Measurements from ENCODE around the gene ROCK2.

Gene ROCK2

DNA sequence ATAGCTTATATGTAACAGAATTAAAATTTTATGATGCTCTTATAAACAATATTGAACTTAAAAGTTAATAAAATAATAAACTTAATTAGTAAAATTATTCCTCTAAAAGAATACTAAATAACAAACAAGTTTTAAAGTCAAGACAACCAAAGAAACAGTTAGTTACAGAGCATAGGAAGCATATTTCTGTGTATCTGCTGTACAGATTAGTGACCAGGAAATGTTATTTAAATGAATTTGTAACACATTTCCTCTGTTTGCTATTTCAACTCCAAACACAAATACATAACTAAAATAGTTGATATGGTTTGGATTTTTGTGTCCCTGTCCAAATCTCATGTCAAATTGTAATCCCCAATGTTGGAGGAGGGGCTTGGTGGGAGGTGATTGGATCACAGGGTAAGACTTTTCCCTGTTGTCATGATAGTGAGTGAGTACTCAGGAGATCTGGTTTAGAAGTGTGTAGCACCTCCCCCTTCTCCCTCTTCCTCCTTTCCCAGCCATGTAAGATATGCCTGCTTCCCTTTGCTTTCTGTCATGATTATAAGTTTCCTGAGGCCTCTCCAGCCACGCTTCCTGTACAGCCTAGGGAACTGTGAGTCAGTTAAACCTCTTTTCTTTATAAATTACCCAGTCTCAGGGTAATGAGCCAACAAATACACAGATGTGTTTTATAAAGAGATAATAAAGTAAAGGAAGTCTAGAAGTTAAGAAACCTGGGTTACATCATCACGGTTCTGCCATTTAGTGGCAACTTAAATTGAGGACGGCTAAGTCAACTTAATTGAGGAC is 51.8 kb downstream of the ROCK2 start:
- no peaks in the 10 kb centered on the region for H3K36me3 Mint-ChIP-seq (ENCODE audit: low read depth)
- no peaks in the 10 kb centered on the region for H3K27me3 Mint-ChIP-seq (ENCODE audit: low read depth)
- peaks cover 9% of the 10 kb centered on the region for H3K4me1 Mint-ChIP-seq (ENCODE audit: low read depth)
- H3K27ac Mint-ChIP-seq = no peak overlapping the region
- H3K9me3 Mint-ChIP-seq = no peaks in the 10 kb centered on the region
- no peak overlapping the region for H3K4me3 Mint-ChIP-seq

DNA sequence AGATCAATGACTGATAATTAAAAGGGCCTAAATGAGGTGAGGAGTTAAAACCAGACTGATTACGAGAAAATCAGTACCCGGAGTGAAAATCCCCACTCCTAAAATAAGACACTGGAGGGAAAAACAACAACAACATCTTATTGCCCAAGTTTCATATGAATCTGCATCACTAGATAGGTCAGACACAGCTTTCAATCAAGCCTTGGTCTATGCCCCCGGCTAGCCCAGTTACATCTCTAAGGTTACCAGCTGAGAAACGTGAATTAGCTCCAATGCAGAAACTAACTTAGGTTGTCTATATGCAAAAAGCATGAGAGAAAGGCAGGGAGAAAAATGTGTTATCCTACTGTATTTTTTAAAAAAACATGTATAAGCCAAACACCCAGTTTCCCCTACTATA is 53.7 kb downstream of the ROCK2 start:
- peaks cover 9% of the 10 kb centered on the region for H3K4me1 Mint-ChIP-seq (ENCODE audit: low read depth)
- peaks cover 3% of the 10 kb centered on the region for H3K36me3 Mint-ChIP-seq (ENCODE audit: low read depth)
- no peak overlapping the region for H3K27ac Mint-ChIP-seq
- H3K9me3 Mint-ChIP-seq = no peaks in the 10 kb centered on the region
- no peak overlapping the region for H3K4me3 Mint-ChIP-seq
- H3K27me3 Mint-ChIP-seq (ENCODE audit: low read depth) = no peaks in the 10 kb centered on the region

DNA sequence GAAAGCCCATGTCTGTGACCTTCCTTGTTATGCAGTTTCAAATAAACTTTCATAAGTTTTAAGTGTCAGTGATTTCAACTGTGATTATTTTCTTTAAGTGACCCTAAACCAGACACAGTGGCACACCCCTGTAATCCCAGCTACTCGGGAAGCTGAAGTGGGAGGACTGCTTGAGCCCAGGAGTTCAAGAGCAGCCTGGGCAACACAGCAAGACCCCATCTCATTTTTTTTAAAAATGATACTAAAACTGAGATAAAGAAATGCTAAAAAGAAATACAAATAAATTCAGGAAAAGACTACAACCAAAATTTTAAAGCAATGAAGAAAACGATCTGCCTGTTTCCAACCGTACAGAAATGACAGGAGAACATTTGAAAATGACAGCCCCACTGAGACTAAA is 54.2 kb downstream of the ROCK2 start:
- H3K4me1 Mint-ChIP-seq (ENCODE audit: low read depth) = peaks cover 9% of the 10 kb centered on the region
- no peaks in the 10 kb centered on the region for H3K27me3 Mint-ChIP-seq (ENCODE audit: low read depth)
- H3K27ac Mint-ChIP-seq = no peak overlapping the region
- no peak overlapping the region for H3K4me3 Mint-ChIP-seq
- H3K36me3 Mint-ChIP-seq (ENCODE audit: low read depth) = peaks cover 8% of the 10 kb centered on the region
- H3K9me3 Mint-ChIP-seq = no peaks in the 10 kb centered on the region

DNA sequence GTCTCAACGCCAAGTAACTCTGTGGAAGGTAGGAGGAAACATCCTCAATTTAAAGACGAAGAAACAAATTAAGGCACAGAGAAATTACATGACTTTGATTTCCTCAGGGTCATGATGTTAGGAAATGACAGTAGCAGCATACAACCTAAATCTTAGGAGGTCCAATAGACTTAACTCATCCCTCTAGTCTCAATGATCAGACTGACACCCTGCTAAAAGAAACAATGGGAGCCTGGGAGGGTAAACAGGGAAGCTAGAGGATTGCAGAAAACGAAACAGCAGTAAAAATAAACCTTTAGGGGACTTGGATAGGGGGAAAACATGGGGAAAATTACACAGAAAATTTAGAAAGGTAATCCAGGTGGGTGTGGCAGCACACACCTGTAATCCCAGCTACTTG is 56.0 kb downstream of the ROCK2 start:
- Mint-ChIP-seq H3K36me3 (ENCODE audit: low read depth) (peaks cover 21% of the 10 kb centered on the region), H3K27ac (no peak overlapping the region), H3K27me3 (ENCODE audit: low read depth) (no peaks in the 10 kb centered on the region), H3K4me3 (no peak overlapping the region), H3K9me3 (peaks cover 8% of the 10 kb centered on the region), H3K4me1 (ENCODE audit: low read depth) (peaks cover 9% of the 10 kb centered on the region)

DNA sequence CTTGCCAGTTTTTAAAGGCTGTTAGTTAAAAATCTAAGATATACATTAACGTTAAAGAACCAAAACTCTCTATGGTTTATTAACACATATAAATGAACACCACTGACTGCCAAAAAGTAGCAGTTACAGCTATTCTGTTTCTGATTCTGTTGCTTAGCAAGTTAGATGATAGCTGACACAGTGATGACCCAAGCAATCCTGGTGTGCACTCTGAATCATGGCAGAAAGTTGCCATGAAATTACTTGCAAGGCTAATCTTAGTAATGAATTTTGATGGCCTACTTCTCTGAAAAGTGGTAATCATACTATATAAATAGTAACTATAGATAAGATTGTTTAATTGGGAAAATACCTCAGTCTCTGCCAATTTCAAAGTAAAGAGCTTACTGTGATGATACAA is 57.7 kb downstream of the ROCK2 start:
- H3K27me3 Mint-ChIP-seq (ENCODE audit: low read depth) = no peaks in the 10 kb centered on the region
- no peak overlapping the region for H3K27ac Mint-ChIP-seq
- peaks cover 8% of the 10 kb centered on the region for H3K9me3 Mint-ChIP-seq
- H3K36me3 Mint-ChIP-seq (ENCODE audit: low read depth) = peaks cover 29% of the 10 kb centered on the region
- H3K4me1 Mint-ChIP-seq (ENCODE audit: low read depth) = peaks cover 5% of the 10 kb centered on the region
- no peak overlapping the region for H3K4me3 Mint-ChIP-seq

DNA sequence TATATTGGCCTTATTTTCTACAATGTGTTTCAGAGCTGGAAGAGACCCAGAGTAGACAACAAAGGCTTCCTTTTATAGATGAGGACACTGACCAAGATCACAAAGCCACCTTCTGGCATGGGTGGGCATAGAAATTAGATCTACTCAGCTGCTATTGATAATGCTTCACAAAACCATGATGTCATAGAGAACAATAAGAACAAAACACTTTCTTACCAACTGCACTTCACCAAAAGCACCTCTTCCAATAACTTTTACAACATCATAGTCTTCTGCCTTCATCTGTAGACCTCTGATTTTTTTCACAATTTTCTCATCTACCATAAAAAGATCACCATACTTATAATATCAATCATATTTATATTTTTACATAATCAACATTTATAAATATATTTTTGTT is 58.1 kb downstream of the ROCK2 start:
- Mint-ChIP-seq H3K4me1 (ENCODE audit: low read depth) (peaks cover 4% of the 10 kb centered on the region), H3K27ac (no peak overlapping the region), H3K4me3 (no peak overlapping the region), H3K36me3 (ENCODE audit: low read depth) (peaks cover 32% of the 10 kb centered on the region), H3K27me3 (ENCODE audit: low read depth) (no peaks in the 10 kb centered on the region), H3K9me3 (peaks cover 8% of the 10 kb centered on the region)

DNA sequence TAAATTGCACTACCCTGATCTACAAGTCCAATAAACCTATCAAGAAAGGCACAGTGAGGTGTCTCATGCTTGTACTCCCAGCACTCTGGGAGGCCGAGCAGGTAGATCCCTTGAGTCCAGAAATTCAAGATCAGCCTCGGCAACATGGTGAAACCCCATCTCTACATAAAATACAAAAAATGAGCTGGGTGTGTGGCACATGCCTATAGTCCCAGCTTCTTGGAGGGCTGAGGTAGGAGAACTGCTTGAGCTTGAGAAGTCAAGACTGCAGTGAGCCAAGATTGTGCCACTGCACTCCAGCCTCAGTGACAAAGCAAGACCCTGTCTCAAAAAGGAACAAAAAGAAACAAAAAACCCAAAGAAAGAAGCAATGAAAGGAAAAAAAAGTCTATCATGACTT is 58.9 kb downstream of the ROCK2 start:
- Mint-ChIP-seq H3K4me1 (ENCODE audit: low read depth) (peaks cover 4% of the 10 kb centered on the region), H3K36me3 (ENCODE audit: low read depth) (peaks cover 32% of the 10 kb centered on the region), H3K27ac (no peak overlapping the region), H3K4me3 (no peak overlapping the region), H3K27me3 (ENCODE audit: low read depth) (no peaks in the 10 kb centered on the region), H3K9me3 (peaks cover 8% of the 10 kb centered on the region)

DNA sequence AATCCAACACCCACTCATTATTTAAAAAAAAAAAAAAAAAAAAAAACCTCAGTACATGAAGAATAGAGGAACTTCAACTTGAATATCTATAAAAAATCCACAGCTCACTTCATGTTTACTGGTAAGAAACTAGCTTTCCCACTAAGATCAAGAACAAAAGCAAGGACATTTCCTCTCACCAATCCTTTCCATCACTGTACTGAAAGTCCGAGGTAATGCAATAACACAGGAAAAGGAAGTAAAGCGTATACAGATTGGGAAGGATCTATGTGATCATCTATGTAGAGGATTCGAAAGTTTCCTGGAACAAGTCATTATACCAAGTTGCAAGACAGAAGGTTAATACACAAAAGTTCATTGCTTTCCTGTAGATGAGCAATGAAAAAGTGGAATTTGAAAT is 63.2 kb downstream of the ROCK2 start:
- Mint-ChIP-seq H3K4me3 (no peak overlapping the region), H3K9me3 (peaks cover 13% of the 10 kb centered on the region), H3K4me1 (ENCODE audit: low read depth) (peaks cover 4% of the 10 kb centered on the region), H3K36me3 (ENCODE audit: low read depth) (peaks cover 42% of the 10 kb centered on the region), H3K27me3 (ENCODE audit: low read depth) (no peaks in the 10 kb centered on the region), H3K27ac (no peak overlapping the region)

DNA sequence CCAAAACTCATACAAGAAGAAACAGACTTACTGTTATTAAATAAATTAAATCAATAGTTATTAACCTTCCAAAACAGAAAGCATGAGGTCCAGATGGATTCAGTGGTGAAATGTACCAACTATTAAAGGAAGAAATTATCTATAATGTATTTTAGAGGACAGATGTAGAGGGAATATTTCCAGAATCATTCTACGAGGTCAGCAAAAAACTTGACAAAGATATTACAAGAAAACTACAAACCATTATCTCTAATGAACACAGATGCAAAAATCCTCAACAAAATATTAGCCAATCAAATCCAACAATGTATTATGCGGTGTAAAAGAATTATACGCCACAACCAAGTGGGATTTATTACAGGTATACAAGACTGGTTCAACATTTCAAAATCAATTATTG is 63.7 kb downstream of the ROCK2 start:
- Mint-ChIP-seq H3K27me3 (ENCODE audit: low read depth) (no peaks in the 10 kb centered on the region), H3K36me3 (ENCODE audit: low read depth) (peaks cover 40% of the 10 kb centered on the region), H3K27ac (no peak overlapping the region), H3K4me1 (ENCODE audit: low read depth) (peaks cover 4% of the 10 kb centered on the region), H3K9me3 (peaks cover 13% of the 10 kb centered on the region), H3K4me3 (no peak overlapping the region)

DNA sequence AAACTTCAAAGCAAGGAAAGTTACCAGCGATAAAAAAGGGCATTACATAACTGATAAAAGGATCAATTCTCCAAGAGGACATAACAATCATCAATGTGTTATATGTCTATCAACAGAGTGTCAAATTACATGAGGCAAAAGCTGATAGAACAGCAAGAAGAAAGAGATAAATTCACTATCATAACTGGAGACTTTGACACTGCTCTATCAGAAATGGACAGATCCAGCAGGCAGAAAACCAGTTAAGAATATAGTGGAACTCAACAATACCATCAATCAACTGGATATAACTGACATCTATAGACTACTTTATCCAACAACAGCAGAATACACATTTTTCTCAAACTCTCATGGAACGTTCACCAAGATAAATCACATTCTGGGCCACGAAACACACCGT is 65.0 kb downstream of the ROCK2 start:
- no peak overlapping the region for H3K4me3 Mint-ChIP-seq
- peaks cover 4% of the 10 kb centered on the region for H3K4me1 Mint-ChIP-seq (ENCODE audit: low read depth)
- H3K9me3 Mint-ChIP-seq = peaks cover 13% of the 10 kb centered on the region
- H3K36me3 Mint-ChIP-seq (ENCODE audit: low read depth) = peaks cover 30% of the 10 kb centered on the region
- H3K27me3 Mint-ChIP-seq (ENCODE audit: low read depth) = no peaks in the 10 kb centered on the region
- no peak overlapping the region for H3K27ac Mint-ChIP-seq

GRCh38 chr2:11278219-11278618 is 66.2 kb downstream of the ROCK2 start:
- Mint-ChIP-seq H3K27me3 (ENCODE audit: low read depth) (no peaks in the 10 kb centered on the region), H3K4me1 (ENCODE audit: low read depth) (peaks cover 4% of the 10 kb centered on the region), H3K27ac (no peak overlapping the region), H3K36me3 (ENCODE audit: low read depth) (peaks cover 21% of the 10 kb centered on the region), H3K9me3 (peaks cover 5% of the 10 kb centered on the region), H3K4me3 (no peak overlapping the region)

GRCh38 chr2:11275910-11276309 is 68.5 kb downstream of the ROCK2 start:
- H3K27ac Mint-ChIP-seq = no peak overlapping the region
- no peaks in the 10 kb centered on the region for H3K27me3 Mint-ChIP-seq (ENCODE audit: low read depth)
- peaks cover 5% of the 10 kb centered on the region for H3K9me3 Mint-ChIP-seq
- H3K4me1 Mint-ChIP-seq (ENCODE audit: low read depth) = peaks cover 4% of the 10 kb centered on the region
- H3K4me3 Mint-ChIP-seq = no peak overlapping the region
- peaks cover 14% of the 10 kb centered on the region for H3K36me3 Mint-ChIP-seq (ENCODE audit: low read depth)

- H3K36me3 Mint-ChIP-seq (ENCODE audit: low read depth) = peaks cover 16% of the 10 kb centered on the region
- H3K4me3 Mint-ChIP-seq = no peak overlapping the region
- no peak overlapping the region for H3K27ac Mint-ChIP-seq
- H3K27me3 Mint-ChIP-seq (ENCODE audit: low read depth) = no peaks in the 10 kb centered on the region
- H3K4me1 Mint-ChIP-seq (ENCODE audit: low read depth) = peaks cover 2% of the 10 kb centered on the region
- H3K9me3 Mint-ChIP-seq = peaks cover 4% of the 10 kb centered on the region
Observed at GRCh38 chr2:11270891-11271290, 73.5 kb downstream of the ROCK2 start.

DNA sequence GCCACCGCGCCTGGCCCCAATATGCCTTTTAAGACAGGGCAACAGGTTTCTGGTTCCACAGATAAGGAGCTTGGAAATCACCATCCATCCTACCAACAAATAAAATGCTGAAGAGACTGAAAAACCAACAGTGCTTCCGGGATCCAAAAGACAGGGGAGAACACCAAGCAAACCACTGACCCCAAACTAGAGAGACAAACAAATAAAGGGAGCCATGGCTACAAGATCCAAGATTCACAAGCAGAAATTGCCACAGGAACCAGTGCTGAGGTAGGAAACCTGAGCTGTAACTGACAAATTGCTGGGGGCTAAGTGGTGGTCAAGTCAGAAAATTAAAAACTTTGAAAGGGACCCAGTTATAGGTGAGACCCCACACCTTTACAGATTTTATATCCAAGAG is 76.5 kb downstream of the ROCK2 start:
- H3K4me1 Mint-ChIP-seq (ENCODE audit: low read depth) = peaks cover 2% of the 10 kb centered on the region
- no peaks in the 10 kb centered on the region for H3K27me3 Mint-ChIP-seq (ENCODE audit: low read depth)
- H3K9me3 Mint-ChIP-seq = peaks cover 4% of the 10 kb centered on the region
- H3K4me3 Mint-ChIP-seq = no peak overlapping the region
- H3K27ac Mint-ChIP-seq = no peak overlapping the region
- H3K36me3 Mint-ChIP-seq (ENCODE audit: low read depth) = peaks cover 16% of the 10 kb centered on the region

DNA sequence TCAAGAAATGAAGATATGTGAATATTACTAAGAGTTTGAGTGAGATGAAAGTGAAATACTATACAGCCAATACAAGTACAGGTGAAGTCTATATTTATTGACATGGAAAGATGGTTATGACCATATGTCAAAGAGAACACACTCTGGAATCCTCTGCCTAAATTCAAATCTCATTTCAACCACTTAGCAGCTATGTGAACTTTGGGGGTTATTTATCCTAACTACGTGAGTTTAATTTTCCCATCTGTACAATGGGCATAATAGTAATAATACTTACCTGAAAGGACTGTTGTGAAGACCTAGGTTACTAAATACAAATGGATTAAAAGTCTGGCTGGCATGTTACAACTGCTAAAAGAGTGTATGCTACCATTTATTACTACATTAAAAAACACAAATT is 79.6 kb downstream of the ROCK2 start:
- Mint-ChIP-seq H3K4me1 (ENCODE audit: low read depth) (no peaks in the 10 kb centered on the region), H3K4me3 (no peak overlapping the region), H3K9me3 (peaks cover 4% of the 10 kb centered on the region), H3K27me3 (ENCODE audit: low read depth) (no peaks in the 10 kb centered on the region), H3K36me3 (ENCODE audit: low read depth) (peaks cover 5% of the 10 kb centered on the region), H3K27ac (no peak overlapping the region)

- Mint-ChIP-seq H3K27ac (no peak overlapping the region), H3K9me3 (peaks cover 3% of the 10 kb centered on the region), H3K4me1 (ENCODE audit: low read depth) (no peaks in the 10 kb centered on the region), H3K27me3 (ENCODE audit: low read depth) (no peaks in the 10 kb centered on the region), H3K36me3 (ENCODE audit: low read depth) (peaks cover 3% of the 10 kb centered on the region), H3K4me3 (no peak overlapping the region)
Observed at GRCh38 chr2:11264007-11264406, 80.4 kb downstream of the ROCK2 start.
